ENCODE results near the gene KRTAP10-4.
"Not testable (repeated sequence)": the region's sequence is repeated elsewhere in the genome, so short reads cannot be mapped to it uniquely, and the experiment has no call there.

Gene KRTAP10-4

GRCh38 chr21:44573630-44574456 lies at the start of gene KRTAP10-4:
KRTAP10-4 (plus strand) TSS chr21:44573729; CDS start chr21:44573759, 30 bp downstream.
- not testable (repeated sequence) for DNase-seq

- DNase-seq = no peak
Measured at GRCh38 chr21:44524414-44525371, 48.8 kb upstream of the KRTAP10-4 start.

- no peak for DNase-seq
Measured at GRCh38 chr21:44525391-44526095, 48.0 kb upstream of the KRTAP10-4 start.

- DNase-seq = no peak
Measured at GRCh38 chr21:44526096-44526997, 47.2 kb upstream of the KRTAP10-4 start.

GRCh38 chr21:44527156-44527982 lies 46.2 kb upstream of the KRTAP10-4 start:
- DNase-seq = no peak

GRCh38 chr21:44527983-44528633 lies 45.4 kb upstream of the KRTAP10-4 start:
- DNase-seq = no peak

GRCh38 chr21:44528634-44528995 lies 44.9 kb upstream of the KRTAP10-4 start:
- no peak for DNase-seq

- DNase-seq = no peak
Measured at GRCh38 chr21:44529011-44529421, 44.5 kb upstream of the KRTAP10-4 start.

GRCh38 chr21:44529503-44530125 lies 43.9 kb upstream of the KRTAP10-4 start:
- DNase-seq = no peak

- no peak for DNase-seq
Measured at GRCh38 chr21:44530221-44530902, 43.2 kb upstream of the KRTAP10-4 start.

- DNase-seq = no peak
Measured at GRCh38 chr21:44530903-44531605, 42.5 kb upstream of the KRTAP10-4 start.

GRCh38 chr21:44531606-44532564 lies 41.6 kb upstream of the KRTAP10-4 start:
- DNase-seq = peak; percentile 35

GRCh38 chr21:44532712-44533111 lies 40.8 kb upstream of the KRTAP10-4 start:
- DNase-seq = no peak

- no peak for DNase-seq
Measured at GRCh38 chr21:44533121-44533890, 40.2 kb upstream of the KRTAP10-4 start.

- no peak for DNase-seq
Measured at GRCh38 chr21:44533891-44534627, 39.5 kb upstream of the KRTAP10-4 start.

GRCh38 chr21:44534688-44535087 lies 38.8 kb upstream of the KRTAP10-4 start:
- DNase-seq = no peak
